Ovary (tissue), 9 donors: ENCODE data around the gene SLC29A1. TPM values are rescaled to one million over a fixed set of nuclear protein-coding genes. Genes with fewer than 3 reads are reported as not detected.

Experiments
- DNase-seq, 5 donors: peaks; one replicate each; pipeline ENCODE4 v3.0.0-alpha.2; 2019 to 2020
- H3K27ac ChIP-seq, 2 donors: fragments of 200-600 bp; one replicate each; pipeline versions ENCODE4 v1.5.1 to v1.8.0; 2019 to 2022
- H3K27me3 ChIP-seq: fragments of 200-600 bp; one replicate; pipeline ENCODE4 v1.8.0; 2022
- H3K36me3 ChIP-seq: fragments of 200-600 bp; sonication (generic); one replicate; pipeline ENCODE4 v1.5.1; 2019
- H3K4me1 ChIP-seq: one replicate; pipeline ENCODE4 v1.8.1; 2013; ENCODE audit warnings: mild to moderate bottlenecking, moderate library complexity; ENCODE audit not compliant: insufficient read depth
- H3K4me3 ChIP-seq: fragments of 200-600 bp; sonication (generic); one replicate; pipeline ENCODE4 v1.5.1; 2017
- H3K9me3 ChIP-seq, 2 donors: fragments of 200-600 bp in 1 of 2; sonication (generic) in 1 of 2; one replicate each; pipeline versions ENCODE4 v1.5.1 to v1.8.1; 2013 to 2019; ENCODE audit warnings: mild to moderate bottlenecking in 1 of 2, moderate library complexity in 1 of 2
- EP300 ChIP-seq: sonication (generic); formaldehyde crosslinking; IDR thresholded peaks from one replicate; pipeline ENCODE4 v1.6.1; 2017; ENCODE audit warnings: antibody characterized with exemption
- POLR2A ChIP-seq: fragments of 450-650 bp; IDR thresholded peaks from one replicate; pipeline ENCODE4 v1.6.1; 2017; ENCODE audit warnings: antibody characterized with exemption, mild to moderate bottlenecking, moderate library complexity
- WGBS, 3 donors: extraction: QIAGEN DNeasy Blood & Tissue Kit in 1 of 3; methylation state at CpG; one replicate each; pipeline versions ENCODE4 v1.1.5 to v1.1.7; 2013 to 2017; 5-methylcytosine and 5-hydroxymethylcytosine counted together
- intact Hi-C, 4 donors: fragments of 100-400 bp; cut with DNase I; formaldehyde crosslinking; loops; one replicate each; pipeline versions ENCODE4 v1.11.0 to v1.15.1; 2022 to 2023
- polyA plus RNA-seq, 2 donors: library from polyadenylated mRNA; stranded (reverse); fragments of 200-250 nt in 1 of 2; fragments of 350-450 nt in 1 of 2; fragmentation: Illumina TruSeq in 1 of 2; extraction: RNeasy Lipid Tissue Mini Kit (QIAGEN cat#74804) in 1 of 2; gene quantifications; one replicate each; pipeline ENCODE4 v1.2.3, GENCODE V29; 2013 to 2014
- total RNA-seq, 7 donors: library from RNA; depleted of rRNA in 2 of 7; stranded (reverse); fragments of >200 nt in 2 of 7; fragmentation: NEBNext Ultra II Directional in 3 of 7; extraction: Animal tissue kit (Norgen Biotek cat#: 25700) in 3 of 7; gene quantifications; one replicate each; pipeline versions ENCODE4 v1.1.0 to v1.2.4, GENCODE V29; 2016 to 2023
- TF ChIP-seq, protein P1 (sequence below), 3 donors: fragments of 450-650 bp in 2 of 3; fragments of 200-600 bp in 1 of 3; IDR thresholded peaks; one replicate each; pipeline versions ENCODE4 v1.5.1 to v1.8.0; 2016 to 2022; ENCODE audit warnings: antibody characterized with exemption in 3 of 3, mild to moderate bottlenecking in 1 of 3
- donor health status: DM: no; HTN: no; CAD: no; lungs with moderate emphysema.
- donor health status: DM: no; HTN: no; CAD: no.
- donor health status: Bipolar disorder and iron deficiency.
- donor health status: DM: yes; HTN: yes; CAD: no.
- donor health status: DM: no; HTN: no; CAD: no.
- donor health status: DM: yes; HTN: yes; CAD: no.

The SLC29A1 gene
- total and polyA plus RNA-seq, 9 donors = 11.2 to 54.0 (median 30.2) TPM

DNA sequence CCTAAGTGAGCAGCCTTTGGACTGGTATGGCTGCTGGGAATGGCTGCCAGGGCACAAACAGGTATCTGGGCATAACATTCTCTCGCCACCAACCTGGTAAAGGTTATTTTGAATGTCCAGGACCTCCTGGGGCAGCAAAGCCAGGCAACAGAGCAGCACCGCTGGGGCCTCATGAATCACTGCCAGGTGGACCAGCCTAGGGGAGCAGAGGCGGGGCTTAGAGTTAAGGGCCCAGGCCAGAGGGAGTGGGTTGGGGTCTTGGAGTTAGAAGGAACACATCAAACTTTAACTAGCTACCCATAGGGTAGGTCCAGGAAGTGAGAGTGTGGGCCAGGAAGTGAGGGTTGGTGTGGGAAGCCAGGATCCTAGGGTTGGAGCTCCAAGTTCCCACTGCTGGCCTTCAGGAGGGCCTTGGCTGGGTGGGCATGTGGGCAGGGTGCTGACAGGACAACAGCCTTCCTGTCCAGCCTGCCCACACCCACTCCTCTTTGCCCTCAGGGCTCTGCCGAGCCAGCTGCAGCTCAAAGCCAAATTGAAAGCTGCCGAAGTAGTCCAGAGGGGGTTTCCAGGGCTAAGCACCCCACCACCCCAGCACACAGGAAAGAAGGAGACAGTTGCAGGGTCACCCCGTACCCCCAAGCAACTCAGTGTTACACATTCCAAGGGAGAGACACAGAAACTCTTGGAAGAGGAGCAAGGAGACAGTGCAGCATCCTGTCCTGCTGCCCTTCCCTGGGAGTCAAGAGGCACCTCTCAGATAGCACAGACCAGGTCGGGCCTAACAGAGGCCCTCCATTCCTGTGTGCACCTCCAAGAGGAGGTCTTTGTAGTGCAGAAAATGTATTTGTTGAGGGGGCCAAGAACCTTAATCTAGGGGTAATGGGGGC, 39.3 kb downstream of the SLC29A1 start:
- H3K4me1 ChIP-seq = peaks cover 11% of the 10 kb centered on the region
- no peaks in the 10 kb centered on the region for H3K27me3 ChIP-seq
- H3K27ac ChIP-seq = no peak overlapping the region
- H3K36me3 ChIP-seq = no peaks in the 10 kb centered on the region
- no peak for DNase-seq
- H3K4me3 ChIP-seq = no peak overlapping the region
- TF ChIP-seq EP300 = no peak
- TF ChIP-seq POLR2A = no peak
- TF ChIP-seq, protein P1, sequence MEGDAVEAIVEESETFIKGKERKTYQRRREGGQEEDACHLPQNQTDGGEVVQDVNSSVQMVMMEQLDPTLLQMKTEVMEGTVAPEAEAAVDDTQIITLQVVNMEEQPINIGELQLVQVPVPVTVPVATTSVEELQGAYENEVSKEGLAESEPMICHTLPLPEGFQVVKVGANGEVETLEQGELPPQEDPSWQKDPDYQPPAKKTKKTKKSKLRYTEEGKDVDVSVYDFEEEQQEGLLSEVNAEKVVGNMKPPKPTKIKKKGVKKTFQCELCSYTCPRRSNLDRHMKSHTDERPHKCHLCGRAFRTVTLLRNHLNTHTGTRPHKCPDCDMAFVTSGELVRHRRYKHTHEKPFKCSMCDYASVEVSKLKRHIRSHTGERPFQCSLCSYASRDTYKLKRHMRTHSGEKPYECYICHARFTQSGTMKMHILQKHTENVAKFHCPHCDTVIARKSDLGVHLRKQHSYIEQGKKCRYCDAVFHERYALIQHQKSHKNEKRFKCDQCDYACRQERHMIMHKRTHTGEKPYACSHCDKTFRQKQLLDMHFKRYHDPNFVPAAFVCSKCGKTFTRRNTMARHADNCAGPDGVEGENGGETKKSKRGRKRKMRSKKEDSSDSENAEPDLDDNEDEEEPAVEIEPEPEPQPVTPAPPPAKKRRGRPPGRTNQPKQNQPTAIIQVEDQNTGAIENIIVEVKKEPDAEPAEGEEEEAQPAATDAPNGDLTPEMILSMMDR (IDR thresholded peaks at IDR 0.05) = no peak
- 67 to 76% (median 71%) methylated on average over 7 of the region's 7 CpGs for WGBS, 3 donors
- no peaks in the 10 kb centered on the region for H3K9me3 ChIP-seq
- intact Hi-C loops = no loop called here

DNA sequence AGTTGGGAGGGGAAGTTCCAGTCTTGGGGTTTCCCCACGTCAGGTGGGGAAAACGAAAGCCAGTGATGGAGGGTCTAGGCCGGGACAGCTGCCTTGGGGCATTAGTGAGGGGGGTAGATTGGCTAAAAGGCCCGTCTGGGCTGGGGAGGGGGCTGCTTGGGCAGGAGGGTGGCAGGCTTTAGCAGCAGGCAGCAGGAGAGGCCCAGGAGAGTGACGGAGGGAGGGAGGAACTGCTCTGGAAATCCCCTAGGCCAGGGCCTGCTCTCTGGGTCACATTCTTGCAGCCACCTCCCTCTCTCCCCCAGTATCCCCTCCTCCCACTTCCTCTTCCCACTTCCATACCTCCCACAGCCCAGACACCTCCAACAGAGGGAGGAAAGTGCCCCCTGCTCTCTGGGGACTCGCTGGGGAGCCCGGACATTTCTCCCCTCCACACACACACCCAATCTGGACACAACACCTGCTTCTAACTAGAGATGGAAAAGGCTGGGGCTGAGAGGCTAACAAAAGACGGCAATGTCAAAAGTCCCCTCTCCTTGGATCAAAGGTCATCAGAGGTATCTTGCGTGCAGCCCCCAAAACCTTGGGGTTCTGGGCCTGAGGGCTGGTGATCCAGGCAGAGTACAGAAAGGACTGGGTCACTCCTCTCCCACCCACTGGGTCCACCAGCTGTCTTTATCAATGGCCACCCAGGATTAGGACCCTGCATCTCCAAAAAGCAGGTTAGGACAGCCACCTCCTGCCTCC, 40.1 kb downstream of the SLC29A1 start:
- TF ChIP-seq, protein P1 (IDR thresholded peaks at IDR 0.05) = no peak
- Histone ChIP-seq H3K9me3 (no peaks in the 10 kb centered on the region), H3K4me1 (peaks cover 9% of the 10 kb centered on the region), H3K36me3 (no peaks in the 10 kb centered on the region), H3K4me3 (no peak overlapping the region), H3K27ac (no peak overlapping the region), H3K27me3 (no peaks in the 10 kb centered on the region)
- DNase-seq = no peak
- intact Hi-C loops = no loop called here
- WGBS, 3 donors = 53 to 63% (median 58%) methylated on average over 9 of the region's 9 CpGs

DNA sequence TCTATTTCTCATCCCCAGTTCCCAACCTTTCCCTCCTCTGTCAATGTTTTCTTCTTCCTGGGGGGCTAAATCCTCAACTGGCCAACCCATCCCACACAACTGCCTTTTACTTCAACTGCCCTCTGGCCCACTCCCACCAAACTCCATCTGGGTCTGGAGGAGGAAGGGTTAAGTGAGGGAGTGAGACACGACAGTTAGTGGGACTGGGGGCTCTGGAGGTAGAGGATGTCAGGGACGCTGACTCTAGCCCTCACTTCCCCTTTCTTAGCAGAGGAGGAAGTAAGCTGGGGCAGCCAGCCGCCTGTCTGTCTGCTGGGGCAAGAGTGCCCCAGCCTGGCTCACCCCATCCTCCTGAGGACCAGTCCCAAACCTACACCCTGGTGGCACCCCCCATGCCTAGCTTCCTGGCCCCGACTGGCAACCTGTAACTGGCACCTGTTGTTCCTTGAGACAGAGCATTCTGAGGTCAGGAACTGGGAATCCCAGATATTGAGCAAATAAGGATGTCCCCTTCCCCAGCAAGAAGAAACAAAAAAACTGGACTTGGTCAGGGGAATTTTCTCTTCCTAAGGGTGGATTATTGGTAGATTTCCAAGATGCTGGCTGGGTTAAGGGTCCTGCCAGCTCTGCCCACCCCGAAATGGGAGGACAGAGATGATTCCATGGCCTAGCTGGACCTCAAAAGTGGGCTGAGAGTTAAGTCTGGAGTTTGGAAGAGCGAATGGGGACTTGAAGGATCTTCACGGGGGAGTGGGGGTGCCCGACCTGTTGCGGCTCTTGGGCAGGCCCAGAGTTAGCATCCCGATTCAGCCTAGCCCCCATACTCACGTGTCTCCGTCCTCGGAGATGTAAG, 41.0 kb downstream of the SLC29A1 start:
- Histone ChIP-seq H3K4me1 (peaks cover 9% of the 10 kb centered on the region), H3K9me3 (no peaks in the 10 kb centered on the region), H3K27ac (peak overlapping the region in 1 of 2 donors; percentile 41), H3K4me3 (peak overlapping the region; percentile 79), H3K36me3 (no peaks in the 10 kb centered on the region), H3K27me3 (no peaks in the 10 kb centered on the region)
- WGBS, 3 donors = 10 to 15% (median 15%) methylated on average over 13 of the region's 13 CpGs
- intact Hi-C loops = no loop called here
- DNase-seq = peak in 1 of 5 donors; percentile 19
- no peak for TF ChIP-seq EP300

DNA sequence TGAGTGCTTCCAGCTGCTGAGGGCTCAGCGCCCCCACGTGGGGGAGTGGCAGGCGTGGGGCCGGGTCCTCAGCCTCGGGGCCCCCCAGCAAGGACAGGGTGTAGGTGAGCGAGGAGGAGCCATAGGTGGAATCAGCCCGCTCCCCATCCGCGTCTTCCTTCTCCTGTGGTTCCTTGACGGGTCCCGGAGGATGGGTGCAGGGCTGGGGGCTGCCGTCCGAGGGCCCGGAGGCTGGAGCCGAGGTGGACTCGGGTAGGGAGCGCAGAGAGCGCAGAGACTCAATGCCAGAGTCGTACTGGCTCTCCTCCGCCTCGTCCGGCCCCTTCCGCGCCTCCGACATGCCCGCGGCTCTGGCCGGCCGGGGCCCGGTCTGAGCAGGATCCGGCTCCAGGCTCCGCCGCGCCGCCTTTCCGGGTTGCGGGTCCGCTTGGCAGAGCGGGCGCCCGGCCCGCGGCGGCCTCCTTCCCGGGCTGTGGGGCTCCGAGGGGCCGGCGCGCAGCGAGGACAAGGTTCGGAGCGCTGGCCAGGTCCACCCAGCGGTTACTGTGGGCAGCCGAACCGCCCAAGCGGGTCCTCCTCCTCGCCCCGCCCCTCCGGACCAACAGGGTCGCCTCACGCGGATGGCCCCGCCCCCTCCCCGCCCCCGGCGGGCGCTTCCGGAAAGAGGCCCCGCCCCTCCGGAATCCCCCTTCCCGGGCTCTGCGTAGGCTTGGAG, 41.8 kb downstream of the SLC29A1 start, which contains the start of gene NFKBIE:
TSS of gene NFKBIE (minus strand) at position 545 of the 715 bp plus-strand sequence. CDS start at position 340, 205 bp downstream.
- TF ChIP-seq POLR2A (peak; percentile 33), EP300 (no peak)
- TF ChIP-seq, protein P1 (IDR thresholded peaks at IDR 0.05) = peak in 1 of 3 donors; percentile 48
- Histone ChIP-seq H3K27ac (peak within 1 kb of the TSS; percentile 41 to 49), H3K4me3 (peak within 1 kb of the TSS; percentile 79), H3K36me3 (no peaks in the 10 kb centered on the region), H3K4me1 (peaks cover 9% of the 10 kb centered on the region), H3K27me3 (no peaks in the 10 kb centered on the region), H3K9me3 (no peaks in the 10 kb centered on the region)
- WGBS, 3 donors = 0% methylated on average over 38 to 71 of the region's 72 CpGs
- intact Hi-C loops = no loop called here
- peak; percentile 96 to 98 (median 97) for DNase-seq
